H54 (cell line): Measurements from ENCODE around the gene EPHA2.

Source experiments
- DNase-seq: peaks from one replicate; pipeline ENCODE4 v3.0.0; 2011; ENCODE audit warnings: low spot score, mixed read lengths; ENCODE audit not compliant: insufficient read length
- FAIRE-seq: peaks from 3 replicates; lab custom pipeline; 2011; peaks lifted over from hg19 to GRCh38; lab: Jason Lieb, UNC
- POLR2A ChIP-seq: IDR thresholded peaks from 2 replicates; pipeline ENCODE4 v1.6.1; 2011; ENCODE audit warnings: low read depth, mild to moderate bottlenecking, low read length

EPHA2 gene

GRCh38 chr1:16189921-16190621 is 34.2 kb upstream of the EPHA2 start:
- FAIRE-seq (no peak), DNase-seq (no peak)
- TF ChIP-seq POLR2A = no peak

DNA sequence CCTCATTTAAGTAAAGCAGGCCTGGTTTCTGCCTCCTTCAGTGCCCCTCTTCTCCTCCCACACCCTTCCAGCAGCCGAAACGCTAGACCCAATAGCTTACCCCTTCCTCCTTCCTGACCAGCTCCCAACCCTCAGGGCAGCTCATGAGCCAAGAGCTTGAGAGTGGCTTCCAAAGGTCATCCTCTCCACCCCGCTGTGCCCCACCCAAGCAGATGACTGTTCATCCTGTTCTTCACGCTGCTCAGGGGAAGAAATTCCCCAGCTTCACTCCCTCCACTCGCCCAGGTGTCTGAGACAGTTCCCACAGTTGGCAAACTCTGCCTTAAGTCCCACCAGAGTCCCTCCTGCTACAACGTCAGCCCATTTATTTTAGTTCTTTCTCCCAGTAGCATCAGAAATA is 33.1 kb upstream of the EPHA2 start:
- DNase-seq (no peak), FAIRE-seq (peak; percentile 50)
- no peak for TF ChIP-seq POLR2A

DNA sequence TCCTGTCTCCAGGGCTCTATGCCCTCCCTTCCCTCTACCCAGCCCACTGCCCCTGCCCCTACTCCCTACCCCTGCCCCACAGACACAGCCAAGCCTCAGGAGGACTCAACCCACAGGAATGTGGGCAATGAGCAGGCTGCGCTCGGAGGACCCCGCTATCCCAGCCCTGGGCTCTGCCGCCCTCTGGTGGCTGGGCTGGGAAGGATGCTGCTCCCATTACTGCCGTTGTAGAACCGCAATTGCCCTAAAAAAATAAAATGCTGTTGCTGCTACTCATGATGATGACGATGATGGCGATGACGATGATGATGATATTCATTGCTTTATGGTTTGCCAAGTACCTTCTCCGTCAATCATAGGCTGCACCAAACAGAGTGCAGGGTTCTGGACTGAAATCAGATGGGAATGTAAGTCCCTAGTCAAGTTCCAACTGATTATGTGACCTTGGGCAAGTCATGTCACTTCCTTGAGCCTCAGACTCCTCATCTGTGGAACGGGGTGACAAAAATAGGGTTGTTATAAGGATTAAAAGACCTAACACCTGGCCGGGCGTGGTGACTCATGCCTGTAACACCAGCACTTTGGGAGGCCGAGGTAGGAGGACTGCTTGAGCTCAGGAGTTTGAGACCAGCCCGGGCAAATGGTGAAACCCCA is 32.0 kb upstream of the EPHA2 start:
- no peak for TF ChIP-seq POLR2A
- DNase-seq (peak; percentile 62), FAIRE-seq (no peak)

- TF ChIP-seq POLR2A = no peak
- DNase-seq (no peak), FAIRE-seq (no peak)
Observed at GRCh38 chr1:16186655-16187235, 30.9 kb upstream of the EPHA2 start.

- no peak for TF ChIP-seq POLR2A
- no peak for DNase-seq
- no peak for FAIRE-seq
Observed at GRCh38 chr1:16184557-16185303, 28.9 kb upstream of the EPHA2 start.

DNA sequence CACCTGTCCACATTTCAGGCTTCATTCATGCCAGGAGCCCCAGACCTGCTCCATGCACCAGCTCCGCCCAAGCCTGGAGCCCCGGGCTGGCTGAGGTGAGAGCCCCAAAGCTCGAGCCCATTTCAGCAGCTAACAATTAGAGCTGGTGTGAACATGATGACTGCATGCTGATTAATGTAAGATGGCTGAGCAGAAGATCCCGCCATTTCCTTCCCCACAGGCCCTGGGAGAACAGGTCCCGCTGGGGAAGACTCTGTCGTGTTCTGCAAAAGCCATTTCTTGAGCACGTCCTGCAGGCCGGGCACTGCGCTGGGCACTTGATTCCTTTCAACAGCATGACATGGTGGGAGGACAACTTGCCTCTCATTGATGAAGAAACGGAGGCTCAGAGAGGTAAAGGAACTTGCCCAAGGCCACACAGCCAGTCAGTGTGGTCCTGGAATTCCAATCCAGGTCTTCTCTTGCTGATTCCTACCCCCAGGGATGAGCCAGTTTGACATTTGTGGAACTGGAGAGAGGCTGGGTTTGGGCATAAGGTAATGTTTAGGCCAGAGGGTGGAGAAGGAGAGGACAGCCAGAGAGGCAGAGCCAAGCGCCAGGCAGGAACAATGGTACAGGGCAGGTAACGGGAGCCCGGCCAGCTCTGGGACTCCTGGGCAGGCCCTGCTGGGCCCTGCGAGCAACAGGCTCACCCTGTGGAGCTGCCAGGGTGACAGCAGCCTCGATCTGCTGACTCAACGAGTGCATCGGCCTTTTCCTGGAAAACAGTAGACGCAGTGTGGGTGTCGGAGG is 28.1 kb upstream of the EPHA2 start:
- no peak for FAIRE-seq
- no peak for DNase-seq
- no peak for TF ChIP-seq POLR2A

DNA sequence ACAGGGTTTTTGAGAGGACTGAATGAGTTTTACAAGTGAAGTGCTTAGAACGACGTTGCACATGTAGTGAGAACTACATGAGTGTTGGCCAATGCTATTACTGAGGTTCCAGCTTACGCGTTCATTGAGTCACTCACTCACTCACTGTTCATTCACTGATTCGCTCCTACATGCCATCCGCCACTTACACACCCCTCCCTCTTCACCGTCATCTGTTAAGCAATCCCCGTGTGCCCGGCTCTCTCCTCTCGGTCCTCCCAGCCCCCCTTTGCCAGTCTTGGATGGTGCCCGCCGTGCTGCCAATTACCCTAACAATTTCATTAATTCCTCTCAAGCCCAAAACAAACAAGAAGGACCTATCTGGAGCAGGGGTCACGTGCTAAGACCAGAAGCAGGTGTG is 27.3 kb upstream of the EPHA2 start:
- DNase-seq (no peak), FAIRE-seq (no peak)
- TF ChIP-seq POLR2A = no peak

GRCh38 chr1:16181887-16182719 is 26.2 kb upstream of the EPHA2 start:
- TF ChIP-seq POLR2A = no peak
- no peak for FAIRE-seq
- peak; percentile 66 for DNase-seq

DNA sequence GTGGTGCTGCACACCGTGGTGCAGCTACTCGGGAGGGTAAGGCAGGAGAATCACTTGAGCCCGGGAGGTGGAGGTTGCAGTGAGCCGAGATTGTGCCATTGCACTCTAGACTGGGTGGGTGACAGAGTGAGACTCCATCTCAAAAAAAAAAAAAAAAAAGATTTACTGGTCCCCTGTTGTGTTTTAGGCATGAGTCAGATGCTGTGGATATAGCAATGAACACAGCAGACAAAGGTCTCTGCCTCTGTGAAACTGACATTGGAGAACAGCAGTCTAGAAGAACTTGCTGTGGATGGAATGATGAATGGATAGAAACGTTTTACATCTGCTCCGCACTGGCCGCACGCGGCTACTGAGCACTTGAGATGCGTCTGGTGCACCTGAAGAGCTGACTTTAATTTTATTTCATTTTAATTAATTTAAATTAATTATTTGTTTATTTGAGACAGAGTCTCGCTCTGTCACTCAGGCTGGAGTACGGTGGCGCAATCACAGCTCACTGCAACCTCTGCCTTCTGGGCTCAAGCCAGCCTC is 24.5 kb upstream of the EPHA2 start:
- DNase-seq = no peak
- no peak for FAIRE-seq

GRCh38 chr1:16178596-16179497 is 23.0 kb upstream of the EPHA2 start:
- no peak for TF ChIP-seq POLR2A
- DNase-seq (no peak), FAIRE-seq (no peak)

More for the DNA sequence above, 24.5 kb upstream of the EPHA2 start:
- TF ChIP-seq POLR2A = no peak

- DNase-seq = no peak
- no peak for TF ChIP-seq POLR2A
Observed at GRCh38 chr1:16177306-16177705, 21.4 kb upstream of the EPHA2 start.

More at GRCh38 chr1:16177306-16177705, 21.4 kb upstream of the EPHA2 start:
- FAIRE-seq = no peak
